Activated T-cell treated with anti-CD3 and anti-CD28 coated beads, Interleukin-2, amount 50 U/mL, for 48 hours (primary cell): ENCODE data around the gene KHNYN.
A peak's percentile ranks its signal among the peaks of the same experiment; 100 is the strongest.

Experiments
- DNase-seq, 2 experiments: peaks; one replicate each; pipeline ENCODE4 v3.0.0-alpha.2; 2020

The KHNYN gene

GRCh38 chr14:24425704-24426103 is 4.0 kb upstream of the KHNYN start:
- DNase-seq: no peak

- DNase-seq: no peak
Measured at GRCh38 chr14:24426150-24426911, 3.4 kb upstream of the KHNYN start.

GRCh38 chr14:24426912-24427536 is 2.7 kb upstream of the KHNYN start:
- DNase-seq: peak in 1 of 2 experiments; percentile 13

GRCh38 chr14:24427537-24428508 is 1.9 kb upstream of the KHNYN start:
- peak in 1 of 2 experiments; percentile 14 for DNase-seq

GRCh38 chr14:24428628-24429394 is 943 bp upstream of the KHNYN start:
- peak in 1 of 2 experiments; percentile 9 for DNase-seq

GRCh38 chr14:24430143-24430681 is 458 bp downstream of the KHNYN start:
- DNase-seq: peak in 1 of 2 experiments; percentile 78

- peak; percentile 68 to 72 for DNase-seq
Measured at GRCh38 chr14:24430682-24431568, 1.2 kb downstream of the KHNYN start.

- peak; percentile 92 to 94 for DNase-seq
Measured at GRCh38 chr14:24431569-24432258, 2.0 kb downstream of the KHNYN start.

- DNase-seq: peak in 1 of 2 experiments; percentile 17
Measured at GRCh38 chr14:24432259-24433131, 2.7 kb downstream of the KHNYN start.

- DNase-seq: no peak
Measured at GRCh38 chr14:24434036-24434435, 4.3 kb downstream of the KHNYN start.

GRCh38 chr14:24434676-24435075 is 4.9 kb downstream of the KHNYN start:
- no peak for DNase-seq

- DNase-seq: no peak
Measured at GRCh38 chr14:24435192-24435810, 5.5 kb downstream of the KHNYN start.

GRCh38 chr14:24435998-24436354 is 6.2 kb downstream of the KHNYN start:
- DNase-seq: no peak

- peak in 1 of 2 experiments; percentile 60 for DNase-seq
Measured at GRCh38 chr14:24436355-24437019, 6.7 kb downstream of the KHNYN start.

GRCh38 chr14:24437020-24437735 is 7.4 kb downstream of the KHNYN start:
- DNase-seq: no peak

GRCh38 chr14:24437736-24438067 is 7.9 kb downstream of the KHNYN start:
- DNase-seq: no peak

- DNase-seq: no peak
Measured at GRCh38 chr14:24438223-24439097, 8.7 kb downstream of the KHNYN start.
